Measurements from ENCODE around the gene RAB36. TPM values are rescaled to one million over a fixed set of nuclear protein-coding genes. Genes with fewer than 3 reads are reported as not detected.

RAB36 gene
- total RNA-seq, 1 experiment from 2014 or later = 4.1 TPM

DNA sequence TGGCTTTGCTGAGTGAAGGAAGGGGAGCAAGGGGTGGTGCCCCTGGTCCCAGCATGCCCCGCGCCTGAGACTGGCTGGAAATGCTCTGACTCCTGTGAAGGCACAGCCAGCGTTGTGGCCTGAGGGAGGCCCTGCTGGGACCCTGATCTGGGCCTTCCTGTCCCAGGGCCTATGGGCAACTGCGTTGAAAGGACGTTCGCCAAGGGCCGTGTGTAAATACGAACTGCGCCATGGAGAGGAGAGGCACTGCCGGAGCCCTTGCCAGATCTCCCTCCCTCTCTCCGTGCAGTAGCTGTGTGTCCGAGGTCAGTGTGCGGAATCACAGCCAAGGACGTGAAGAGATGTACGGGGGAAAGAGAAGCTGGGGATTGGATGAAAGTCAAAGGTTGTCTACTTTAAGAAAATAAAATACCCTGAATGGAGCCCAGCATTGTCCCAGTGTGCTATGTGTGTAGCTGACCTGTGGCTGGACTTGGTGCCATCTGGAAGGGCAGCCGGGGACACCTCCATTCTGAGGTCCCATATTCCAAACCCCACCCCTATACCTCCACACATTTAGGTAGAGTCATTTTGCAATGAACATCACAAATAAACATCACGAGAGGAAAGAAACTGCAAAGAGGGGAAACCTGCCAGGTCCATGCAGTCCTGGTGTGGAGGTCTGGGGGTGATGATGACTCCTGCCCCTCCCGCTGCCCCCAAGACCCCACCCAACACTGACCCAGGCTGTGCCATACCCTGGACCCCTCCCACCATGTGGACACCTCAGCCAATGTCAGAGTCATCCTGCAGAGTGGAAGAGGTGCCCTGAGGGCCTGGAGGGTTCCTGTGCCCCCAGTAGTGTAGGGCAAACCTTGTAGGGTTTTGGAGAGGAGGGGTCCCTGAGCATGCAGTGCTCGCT, 20.4 kb upstream of the RAB36 start:
- no peak for DNase-seq (ENCODE audit: low read depth, low spot score)
- Histone ChIP-seq H3K4me1 (ENCODE audit: control insufficient read depth, insufficient read depth, low read length) (no peaks in the 10 kb centered on the region), H3K27ac (ENCODE audit: low read length) (no peak overlapping the region), H3K27me3 (ENCODE audit: control insufficient read depth, insufficient read depth, low read length) (no peaks in the 10 kb centered on the region), H3K9me3 (ENCODE audit: control insufficient read depth, insufficient read depth, low read depth, low read length) (no peaks in the 10 kb centered on the region), H3K36me3 (ENCODE audit: control insufficient read depth, insufficient read depth, low read length) (no peaks in the 10 kb centered on the region), H3K4me3 (ENCODE audit: low read depth in 2 of 2, low read length in 2 of 2) (no peak overlapping the region)
- CTCF ChIA-PET = no interaction called here
- in situ Hi-C loops (cut with HindIII; ENCODE audit: low pct_unique_long_range_greater_than_20kb, low sequenced_read_pairs) = no loop called here
- no peak for ATAC-seq
- intact Hi-C loops (cut with micrococcal nuclease; ENCODE audit: unreplicated experiment) = no loop called here
- no peak for TF ChIP-seq CTCF (IDR thresholded peaks at IDR 0.05)
- TF ChIP-seq SIN3A (IDR thresholded peaks at IDR 0.05; ENCODE audit: borderline replicate concordance, insufficient read depth, low read depth, low read length) = no peak
- TF ChIP-seq POLR2AphosphoS5 (IDR thresholded peaks at IDR 0.05; ENCODE audit: low read depth, low read length) = no peak
- TF ChIP-seq REST (IDR thresholded peaks at IDR 0.05; ENCODE audit: insufficient read depth in 1 of 2, low read depth in 2 of 2, low read length in 1 of 2) = no peak
- TF ChIP-seq TCF7L2 (IDR thresholded peaks at IDR 0.05; ENCODE audit: low read depth, low read length) = no peak
- no TSS peak for BruUV-seq (replicated peaks)
- POLR2A ChIA-PET = no interaction called here

DNA sequence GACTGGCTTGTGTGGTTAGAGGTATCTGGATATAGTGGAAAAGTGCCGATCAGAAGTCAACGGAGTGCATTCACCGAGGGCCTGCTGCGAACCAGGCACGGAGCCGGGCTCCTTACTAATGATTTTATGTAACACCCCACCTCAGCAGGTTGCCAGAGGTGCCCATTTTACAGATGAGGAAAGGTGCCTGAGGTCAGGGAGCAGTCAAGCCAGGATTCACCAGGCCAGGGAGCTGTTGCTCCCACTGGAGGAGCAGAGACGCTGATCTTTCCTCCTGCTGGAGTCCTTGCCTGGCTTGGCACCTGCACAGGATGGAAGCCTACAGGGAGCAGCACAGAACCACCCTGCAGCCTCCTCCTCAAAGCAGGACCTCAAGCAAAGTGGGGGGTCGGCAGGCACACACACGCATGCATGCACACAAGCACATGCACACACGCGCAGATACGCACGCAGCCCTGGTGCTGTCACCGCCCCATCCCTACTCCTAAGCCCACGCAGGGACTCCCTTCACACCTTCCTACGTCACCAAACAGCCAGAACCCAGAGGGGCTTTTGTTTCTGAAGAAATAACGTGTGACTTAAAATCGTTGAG, 19.7 kb upstream of the RAB36 start:
- no peak overlapping the region for H3K27ac ChIP-seq (ENCODE audit: low read length)
- TF ChIP-seq POLR2AphosphoS5 (IDR thresholded peaks at IDR 0.05; ENCODE audit: low read depth, low read length) = no peak
- TF ChIP-seq CTCF (IDR thresholded peaks at IDR 0.05) = no peak
- no peak for TF ChIP-seq TCF7L2 (IDR thresholded peaks at IDR 0.05; ENCODE audit: low read depth, low read length)
- in situ Hi-C loops (cut with HindIII; ENCODE audit: low pct_unique_long_range_greater_than_20kb, low sequenced_read_pairs) (no loop called here), intact Hi-C loops (cut with micrococcal nuclease; ENCODE audit: unreplicated experiment) (no loop called here)
- ATAC-seq = no peak
- H3K9me3 ChIP-seq (ENCODE audit: control insufficient read depth, insufficient read depth, low read depth, low read length) = no peaks in the 10 kb centered on the region
- H3K36me3 ChIP-seq (ENCODE audit: control insufficient read depth, insufficient read depth, low read length) = no peaks in the 10 kb centered on the region
- ChIA-PET CTCF (no interaction called here), POLR2A (no interaction called here)
- DNase-seq (ENCODE audit: low read depth, low spot score) = no peak
- no TSS peak for BruUV-seq (replicated peaks)
- H3K4me1 ChIP-seq (ENCODE audit: control insufficient read depth, insufficient read depth, low read length) = no peaks in the 10 kb centered on the region
- no peaks in the 10 kb centered on the region for H3K27me3 ChIP-seq (ENCODE audit: control insufficient read depth, insufficient read depth, low read length)
- H3K4me3 ChIP-seq (ENCODE audit: low read depth in 2 of 2, low read length in 2 of 2) = no peak overlapping the region

Measured in Panc1 (cell line).